Activated CD4-positive, alpha-beta T cell treated with anti-CD3 and anti-CD28 coated beads for 4 hours (primary cell): Measurements from ENCODE around the gene ORC5.
A peak's percentile ranks its signal among the peaks of the same experiment; 100 is the strongest.
"Not testable (repeated sequence)": the region's sequence is repeated elsewhere in the genome, so short reads cannot be mapped to it uniquely, and the experiment has no call there.

Experiments used
- DNase-seq, 2 donors: peaks; one replicate each; pipeline ENCODE4 v3.0.0-alpha.2; 2020

Gene ORC5

GRCh38 chr7:104207731-104208420 is at the start of gene ORC5:
TSS of gene ORC5 (minus strand) at chr7:104208013. CDS start at chr7:104207904, 109 bp downstream.
- peak; percentile 68 to 70 for DNase-seq

GRCh38 chr7:104255616-104256015 is 47.8 kb upstream of the ORC5 start:
- no peak for DNase-seq

GRCh38 chr7:104255194-104255593 is 47.4 kb upstream of the ORC5 start:
- DNase-seq, result no peak

- DNase-seq, result no peak
Measured at GRCh38 chr7:104254696-104255095, 46.9 kb upstream of the ORC5 start.

- no peak for DNase-seq
Measured at GRCh38 chr7:104252409-104253134, 44.8 kb upstream of the ORC5 start.

GRCh38 chr7:104242638-104243037 is 34.8 kb upstream of the ORC5 start:
- no peak for DNase-seq

- no peak for DNase-seq
Measured at GRCh38 chr7:104241538-104242209, 33.9 kb upstream of the ORC5 start.

GRCh38 chr7:104241135-104241534 is 33.3 kb upstream of the ORC5 start:
- DNase-seq, result no peak

GRCh38 chr7:104240401-104240800 is 32.6 kb upstream of the ORC5 start:
- DNase-seq, result no peak

GRCh38 chr7:104234990-104235389 is 27.2 kb upstream of the ORC5 start:
- not testable (repeated sequence) for DNase-seq

- peak; percentile 24 to 33 for DNase-seq
Measured at GRCh38 chr7:104231054-104232046, 23.5 kb upstream of the ORC5 start.

GRCh38 chr7:104230606-104231005 is 22.8 kb upstream of the ORC5 start:
- DNase-seq, result no peak

- DNase-seq, result no peak
Measured at GRCh38 chr7:104228442-104228841, 20.6 kb upstream of the ORC5 start.

- no peak for DNase-seq
Measured at GRCh38 chr7:104225451-104225850, 17.6 kb upstream of the ORC5 start.

GRCh38 chr7:104217620-104218019 is 9.8 kb upstream of the ORC5 start:
- DNase-seq, result no peak

GRCh38 chr7:104209063-104209462 is 1.2 kb upstream of the ORC5 start:
- no peak for DNase-seq

- no peak for DNase-seq
Measured at GRCh38 chr7:104208421-104208780, 588 bp upstream of the ORC5 start.

GRCh38 chr7:104207348-104207730 is 474 bp downstream of the ORC5 start:
- peak in 1 of 2 donors; percentile 5 for DNase-seq

- DNase-seq, result no peak
Measured at GRCh38 chr7:104206841-104207240, 972 bp downstream of the ORC5 start.

- DNase-seq, result no peak
Measured at GRCh38 chr7:104198673-104199278, 9.0 kb downstream of the ORC5 start.

GRCh38 chr7:104196161-104196560 is 11.7 kb downstream of the ORC5 start:
- DNase-seq, result no peak

GRCh38 chr7:104192434-104192833 is 15.4 kb downstream of the ORC5 start:
- DNase-seq, result no peak
